HG03521 (cell line): Measurements from ENCODE around the gene LEPROT.

ENCODE experiments used
- ATAC-seq: cut with Tn5 transposase; IDR thresholded peaks from one replicate; pipeline ENCODE4 v1.9.1; 2021; ENCODE audit warnings: mild to moderate bottlenecking, moderate library complexity; ENCODE audit not compliant: unreplicated experiment

LEPROT gene

DNA sequence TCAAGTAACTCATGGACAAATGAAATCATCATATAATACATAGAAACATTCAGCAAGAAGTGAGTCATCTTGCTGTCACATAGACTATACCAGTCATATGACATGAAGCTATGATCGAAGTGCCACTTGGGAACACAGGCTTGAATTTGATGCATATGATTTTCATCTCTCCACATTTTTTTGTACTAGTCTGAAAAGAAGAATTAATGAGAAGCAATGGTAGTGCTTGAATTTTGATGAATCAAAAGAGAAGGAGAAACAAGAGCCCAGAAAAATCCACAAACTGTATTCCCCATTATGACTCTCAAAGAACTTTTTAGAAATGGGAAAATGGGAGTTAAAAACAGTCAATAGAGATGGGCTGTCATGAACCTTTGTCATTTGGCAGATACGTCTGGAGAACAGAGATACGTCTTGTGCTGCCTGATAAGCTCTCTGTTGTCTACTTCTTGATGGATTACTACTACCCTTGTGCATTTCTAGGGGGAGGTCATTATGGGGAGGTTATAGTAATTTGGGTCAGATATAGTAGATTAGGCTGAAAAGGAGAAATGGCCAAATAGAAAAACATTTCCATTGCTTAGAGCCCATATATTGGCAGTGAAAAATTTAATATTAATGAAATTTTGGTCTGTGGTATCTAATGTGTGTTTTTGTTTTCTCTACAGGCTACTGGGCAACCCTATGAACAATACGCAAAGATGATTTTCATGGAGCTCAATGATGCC lies 8.0 kb upstream of the LEPROT start:
- ATAC-seq: no peak

DNA sequence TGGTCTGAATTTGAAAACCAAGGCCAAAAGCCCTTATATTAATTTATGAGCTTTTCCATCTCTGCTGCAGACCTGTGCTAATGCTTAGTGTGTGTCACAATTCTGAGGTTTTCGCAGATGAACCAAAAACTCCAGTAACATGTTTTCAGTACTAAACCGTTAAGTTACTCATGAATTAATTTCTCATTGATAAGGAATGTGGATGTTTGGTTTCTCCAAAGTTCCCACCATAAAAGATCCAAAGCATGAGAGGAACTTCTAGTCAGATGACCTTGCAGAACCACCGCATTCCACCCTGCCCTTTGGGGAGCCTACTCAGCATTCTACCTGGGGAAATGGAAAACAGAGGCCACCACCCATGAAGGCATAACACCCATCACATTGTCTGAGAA lies 7.5 kb upstream of the LEPROT start:
- ATAC-seq: no peak

DNA sequence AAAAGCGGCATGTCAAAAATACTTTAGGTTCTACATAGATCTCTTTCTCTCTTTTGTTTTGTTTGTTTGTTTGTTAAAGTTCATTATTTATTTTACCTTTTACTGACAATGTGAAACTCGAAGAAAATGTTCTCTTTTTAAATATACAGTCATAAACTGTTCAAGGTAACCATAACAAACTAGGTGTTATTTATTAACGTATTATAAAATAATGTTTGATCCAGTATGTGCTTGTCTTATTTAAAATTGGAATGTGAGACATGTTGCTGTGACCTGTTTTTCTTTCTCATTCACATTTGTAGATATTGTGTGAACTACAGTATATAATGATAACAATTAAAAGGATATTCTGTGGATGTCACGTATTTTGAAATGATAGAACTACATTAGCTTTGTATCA lies 5.9 kb upstream of the LEPROT start:
- no peak for ATAC-seq

DNA sequence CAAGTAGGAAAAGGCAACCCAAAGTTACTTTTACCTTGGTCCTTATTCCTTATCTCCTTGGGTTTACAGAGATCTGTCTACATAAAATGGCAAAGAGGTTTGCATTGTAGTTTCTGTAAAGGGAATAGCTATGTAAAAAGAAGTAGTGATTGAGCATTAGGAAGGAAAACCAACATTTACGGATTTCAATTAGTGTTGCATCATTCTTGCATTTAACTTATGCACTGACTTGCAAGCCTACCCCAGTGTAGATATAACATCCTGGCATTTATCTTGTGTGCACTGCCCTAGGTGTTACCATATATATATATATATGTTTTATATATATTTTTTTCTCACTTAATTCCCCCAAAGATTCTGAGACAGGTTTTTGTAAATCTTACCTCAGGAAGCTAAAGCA lies 3.7 kb upstream of the LEPROT start:
- ATAC-seq: no peak

DNA sequence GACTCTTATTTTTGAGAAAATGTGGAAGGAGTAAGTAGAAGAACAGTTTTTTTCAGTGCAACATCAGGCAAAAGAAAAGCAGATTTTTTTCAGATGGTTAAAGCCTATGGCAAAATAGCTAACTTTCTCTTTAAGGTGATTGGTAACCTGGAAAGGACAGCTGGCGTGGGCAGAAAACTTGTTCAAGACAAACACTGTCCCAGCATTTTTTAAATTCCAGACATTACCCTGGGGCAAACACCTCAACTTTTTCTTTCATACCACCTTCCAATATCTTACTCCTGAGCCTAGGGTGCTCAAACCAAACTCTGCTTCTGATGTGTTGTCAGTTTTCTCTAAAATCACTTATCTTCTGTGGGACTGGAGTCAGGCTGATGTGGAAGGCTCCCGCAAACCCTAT lies 2.7 kb upstream of the LEPROT start:
- no peak for ATAC-seq

DNA sequence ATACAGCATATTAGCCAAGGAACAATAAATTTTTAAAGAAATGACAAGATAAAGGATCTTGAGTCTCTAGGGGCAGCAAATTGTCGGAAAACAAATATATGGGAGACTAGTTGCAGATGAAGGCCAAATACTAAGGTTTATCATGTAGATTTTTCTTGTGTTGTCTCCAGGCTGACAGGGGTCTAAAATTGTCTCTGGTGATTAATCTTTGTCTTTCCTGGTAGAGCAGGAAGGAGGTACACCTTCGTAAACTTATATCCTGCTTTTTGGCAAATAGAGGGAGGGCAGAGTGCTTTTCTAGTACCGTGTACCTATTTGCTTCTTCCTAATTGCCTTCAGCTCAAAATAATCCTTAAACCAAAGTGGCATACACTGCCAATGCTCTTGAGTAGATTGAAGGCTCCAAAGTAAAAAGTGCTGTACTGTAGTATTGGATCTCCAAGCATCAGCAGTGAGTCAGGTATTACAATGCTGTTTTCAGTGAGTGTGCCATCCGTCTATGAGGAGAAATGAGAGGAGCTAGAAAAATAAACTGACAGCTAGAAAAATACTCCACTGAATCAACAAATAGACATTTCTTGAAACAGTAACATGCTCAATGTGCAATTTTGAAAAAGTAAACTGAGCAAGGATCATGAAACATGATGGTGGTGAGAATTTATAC lies 1.8 kb upstream of the LEPROT start:
- no peak for ATAC-seq

DNA sequence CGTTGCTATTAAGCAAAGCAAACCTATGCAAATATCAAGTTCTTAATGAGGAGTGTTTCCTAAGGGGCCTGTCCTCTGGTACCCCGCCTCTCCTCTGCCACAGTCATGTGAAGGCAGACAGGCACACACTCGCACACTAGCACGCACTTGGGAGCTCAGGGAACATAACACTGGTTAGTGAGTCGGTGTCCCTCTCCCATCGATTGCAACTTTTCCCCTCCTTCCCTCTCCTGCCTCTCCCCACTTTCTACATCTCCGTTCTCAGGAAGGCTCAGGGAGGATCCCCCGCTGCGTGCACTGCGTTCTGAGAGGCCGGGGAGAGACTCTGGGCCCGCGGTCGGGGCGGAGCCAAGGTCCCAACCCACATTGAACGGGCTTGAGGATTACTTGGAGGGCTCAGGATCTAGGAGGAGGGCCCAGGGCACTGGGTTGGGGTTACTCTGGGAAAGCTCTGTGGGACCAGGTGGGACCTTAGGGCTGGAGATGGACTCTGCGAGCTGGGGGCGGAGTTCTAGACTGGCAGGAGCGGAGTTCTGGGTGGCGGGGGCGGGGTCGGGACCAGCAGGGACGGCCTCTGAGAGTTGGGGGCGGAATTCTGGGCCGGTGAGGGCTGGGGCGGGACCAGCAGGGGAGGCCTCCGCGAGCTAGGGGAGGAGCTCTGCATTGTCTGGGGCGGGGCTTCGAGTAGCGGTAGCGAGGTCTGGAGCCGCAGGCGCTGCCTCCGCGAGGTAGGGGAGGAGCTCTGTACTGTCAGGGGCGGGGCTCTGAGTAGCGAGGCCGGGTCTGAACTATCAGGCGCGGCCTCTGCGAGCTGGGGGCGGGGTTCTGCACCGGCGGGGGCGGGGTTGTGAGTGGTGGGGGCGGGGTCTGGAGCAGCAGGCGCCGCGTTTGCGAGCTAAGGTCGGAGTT lies 533 bp upstream of the LEPROT start:
- peak; percentile 93 for ATAC-seq

DNA sequence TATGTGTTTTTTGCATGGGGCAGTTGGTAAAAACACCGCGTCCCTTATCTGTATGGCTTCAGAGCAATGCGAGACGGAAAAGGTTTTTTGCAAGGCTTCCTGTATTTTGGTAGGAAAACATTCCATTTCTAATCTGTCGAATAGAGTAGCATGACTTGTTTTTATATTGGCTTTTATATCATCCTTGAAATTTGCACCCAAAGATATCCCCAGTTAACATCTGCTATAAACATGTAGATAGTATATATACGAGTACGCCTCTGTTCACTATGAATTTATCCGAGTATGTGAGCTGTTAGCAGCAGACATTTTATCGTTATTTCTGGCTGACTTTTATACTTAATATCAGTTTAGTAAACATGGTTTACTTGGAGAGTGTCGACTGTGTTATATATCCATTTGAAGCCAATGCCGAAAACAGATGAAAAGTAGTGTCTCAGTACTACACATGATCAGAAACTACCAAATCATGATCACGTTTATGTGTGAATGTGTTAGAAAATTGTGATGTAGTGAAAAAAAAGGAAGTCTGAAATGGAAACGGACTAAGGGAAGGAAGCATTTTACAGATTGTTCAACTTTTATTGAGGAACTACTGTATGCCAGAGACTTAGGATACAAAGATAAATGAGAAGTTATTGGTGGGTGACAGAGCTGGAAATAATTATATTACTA lies 1.0 kb downstream of the LEPROT start:
- no peak for ATAC-seq

DNA sequence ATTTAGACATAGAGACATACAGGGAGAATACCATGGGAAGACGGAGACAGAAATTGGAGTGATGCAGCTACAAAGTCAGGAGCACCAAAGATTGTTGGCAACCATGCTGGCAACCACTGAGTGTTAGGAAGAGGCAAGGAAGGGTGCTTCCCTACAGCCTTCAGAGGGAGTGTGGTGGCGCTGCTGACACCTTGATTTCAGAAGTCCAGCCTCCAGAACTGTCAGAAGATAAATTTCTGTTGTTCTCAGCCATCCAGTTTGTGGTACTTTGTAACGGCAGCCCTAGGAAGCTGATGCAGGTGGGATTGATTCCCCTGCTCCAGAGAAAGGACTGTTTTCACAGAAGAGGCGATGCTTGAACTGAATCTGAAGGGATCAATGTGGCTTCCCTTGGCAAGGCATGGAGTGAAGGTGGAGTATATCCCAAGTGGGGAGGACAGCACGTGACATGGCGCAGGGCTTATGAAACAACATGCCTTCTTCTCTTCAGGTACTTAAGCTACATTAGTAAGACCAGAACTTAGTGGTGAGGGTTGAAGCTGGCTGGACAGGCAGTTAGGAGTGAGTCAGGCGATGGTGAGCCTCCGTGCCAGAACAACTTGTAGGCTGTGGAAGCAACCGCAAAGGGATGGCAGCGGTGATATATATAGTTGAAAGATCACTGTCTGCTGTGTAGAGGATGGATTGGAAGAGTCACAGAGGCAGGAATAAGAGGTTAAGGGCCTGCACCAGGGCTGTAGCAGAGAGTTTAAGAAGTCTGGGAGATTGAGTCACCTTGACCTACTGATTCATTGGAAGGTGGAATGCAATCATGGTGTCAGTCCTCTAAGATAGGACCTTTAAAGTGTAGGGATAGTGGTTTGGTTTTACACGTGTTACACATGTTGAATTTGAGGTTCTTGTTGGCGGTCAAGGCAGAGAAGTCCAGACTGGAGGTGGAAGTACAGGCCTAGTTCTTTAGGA lies 2.1 kb downstream of the LEPROT start:
- no peak for ATAC-seq

DNA sequence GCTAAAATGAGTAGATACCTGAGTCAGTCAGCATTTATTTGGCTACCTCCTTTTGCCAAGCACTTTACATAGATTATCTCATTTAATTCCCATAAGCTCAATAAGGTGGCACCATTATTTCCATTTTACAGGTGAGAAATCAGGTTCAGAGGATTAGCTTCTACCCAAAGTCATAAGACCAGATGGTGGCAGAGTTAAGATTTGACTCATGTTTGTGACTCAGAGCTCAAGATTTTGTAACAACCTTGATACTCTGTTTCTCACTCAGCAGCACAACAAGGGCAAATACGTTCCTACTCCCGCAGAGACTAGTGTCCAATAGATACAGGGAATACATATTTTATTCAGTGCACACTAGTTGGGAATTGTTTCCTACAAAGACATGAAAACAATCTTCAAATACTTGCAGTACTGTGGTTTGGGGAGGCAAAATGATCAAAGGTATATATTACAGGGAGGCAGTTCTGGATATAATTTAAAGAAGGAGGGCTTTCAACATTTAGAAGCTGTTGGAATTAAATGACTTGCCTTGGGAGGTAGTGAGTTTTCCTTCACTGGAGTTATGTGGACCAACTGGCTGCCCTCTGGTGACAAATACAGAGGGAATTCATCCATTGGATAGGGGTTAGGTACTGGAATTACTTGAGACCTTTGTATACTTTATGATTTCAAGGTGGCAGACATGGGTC lies 3.6 kb downstream of the LEPROT start:
- ATAC-seq: no peak

DNA sequence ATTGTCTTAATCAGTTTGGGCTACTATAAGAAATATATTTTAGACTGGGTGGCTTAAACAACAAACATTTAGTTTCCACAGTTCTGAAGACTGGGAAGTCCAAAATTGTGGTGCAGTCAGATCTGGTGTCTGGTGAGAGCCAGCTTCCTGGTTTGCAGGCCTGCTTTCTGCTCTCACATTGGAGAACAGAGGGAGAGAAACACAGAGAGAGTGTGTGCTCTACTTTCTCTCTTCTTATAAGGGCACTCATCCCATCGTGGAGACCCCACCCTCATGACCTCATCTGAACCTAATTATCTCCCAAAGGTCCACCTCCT lies 4.1 kb downstream of the LEPROT start:
- no peak for ATAC-seq

DNA sequence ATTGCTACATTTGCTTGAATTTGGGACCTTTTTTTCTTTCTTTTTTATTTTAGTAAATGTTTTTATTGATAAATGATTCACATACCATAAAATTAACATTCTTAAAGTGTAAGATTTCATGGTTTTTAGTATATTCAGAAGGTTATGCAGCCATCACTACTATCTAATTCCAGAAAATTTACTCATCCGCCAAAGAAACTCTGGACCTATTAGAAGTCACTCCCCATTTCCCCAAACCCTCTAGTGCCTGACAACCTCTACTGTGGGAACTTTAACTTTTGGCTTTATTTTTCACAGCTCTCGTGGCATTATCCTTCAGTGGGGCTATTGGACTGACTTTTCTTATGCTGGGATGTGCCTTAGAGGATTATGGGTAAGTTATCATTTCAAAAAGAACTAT lies 4.5 kb downstream of the LEPROT start:
- no peak for ATAC-seq

DNA sequence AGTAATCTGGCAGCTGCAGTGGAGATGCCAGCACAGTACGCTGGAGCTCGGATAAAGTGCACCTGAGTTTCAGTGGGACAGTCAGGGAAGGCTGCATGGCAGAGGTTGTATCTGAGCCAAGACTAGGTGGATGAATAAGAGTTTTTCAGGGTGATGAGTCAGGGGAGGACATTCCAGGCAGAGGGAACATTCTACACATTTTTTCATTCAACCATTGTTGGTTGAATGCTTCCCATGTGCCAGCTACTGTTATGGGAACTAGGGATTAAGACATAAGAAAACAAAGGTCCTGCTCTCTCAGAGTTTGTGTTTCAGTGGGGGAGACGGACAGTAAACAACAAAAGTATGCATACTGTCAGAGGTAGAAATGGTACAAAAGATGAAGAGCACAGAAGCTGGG lies 5.2 kb downstream of the LEPROT start:
- ATAC-seq: no peak

DNA sequence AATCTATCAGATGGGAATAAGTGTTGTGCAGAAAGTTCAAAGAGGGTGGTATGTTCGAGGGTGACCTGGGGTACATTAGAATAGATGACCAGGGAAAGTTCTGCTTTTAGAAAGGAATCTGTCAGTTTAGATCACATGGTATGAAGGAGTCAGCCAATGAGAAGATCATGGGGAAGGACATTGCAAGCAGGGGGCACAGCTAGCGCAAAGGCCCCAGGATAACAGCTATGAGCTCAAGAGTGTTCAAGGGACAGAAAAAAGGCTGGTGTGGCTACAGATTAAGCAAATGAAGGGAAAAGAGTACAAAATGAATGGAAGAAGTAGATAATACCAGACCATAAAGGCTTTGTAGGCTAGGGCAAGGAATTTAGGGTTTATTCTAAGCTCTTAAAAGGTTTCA lies 8.6 kb downstream of the LEPROT start:
- no peak for ATAC-seq

DNA sequence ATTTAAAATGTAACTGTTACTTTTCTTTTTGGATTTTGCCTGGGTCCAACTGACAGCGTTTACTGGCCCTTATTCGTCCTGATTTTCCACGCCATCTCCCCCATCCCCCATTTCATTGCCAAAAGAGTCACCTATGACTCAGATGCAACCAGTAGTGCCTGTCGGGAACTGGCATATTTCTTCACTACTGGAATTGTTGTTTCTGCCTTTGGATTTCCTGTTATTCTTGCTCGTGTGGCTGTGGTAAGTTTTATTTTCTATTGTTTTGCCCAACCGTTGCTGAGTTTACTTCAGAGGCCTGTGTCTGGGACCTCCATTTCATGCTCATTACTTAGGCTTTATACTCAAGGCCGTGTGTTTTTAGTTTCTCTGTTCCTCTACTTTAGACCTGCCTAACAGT lies 9.3 kb downstream of the LEPROT start:
- no peak for ATAC-seq

DNA sequence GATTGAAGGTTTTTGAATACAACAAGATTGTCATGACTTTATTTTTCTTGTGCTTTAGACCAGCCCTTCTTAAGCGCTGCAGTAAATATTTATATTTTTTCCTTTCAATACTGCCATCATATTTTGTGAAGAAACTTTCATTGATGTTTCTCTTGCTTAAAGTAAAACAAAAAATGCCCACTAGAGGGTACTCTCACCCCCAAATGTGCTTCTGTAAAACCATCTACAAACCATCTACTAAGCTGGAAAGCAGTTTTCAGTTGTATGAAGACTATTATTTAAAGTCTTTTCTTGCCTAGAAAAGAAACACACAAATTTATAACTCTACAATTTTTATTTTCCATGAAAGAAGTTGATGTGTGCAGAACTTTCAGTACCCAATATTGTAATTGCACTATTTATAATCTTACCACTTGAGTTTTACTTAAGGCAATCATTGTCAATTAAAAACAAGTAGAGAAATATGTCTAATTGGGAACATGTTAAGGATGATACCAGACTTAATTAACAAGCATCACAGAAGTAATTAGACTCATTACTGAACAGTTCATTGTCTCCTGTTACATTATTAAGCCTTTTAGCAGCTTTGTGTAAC lies 10.7 kb downstream of the LEPROT start:
- ATAC-seq: no peak

DNA sequence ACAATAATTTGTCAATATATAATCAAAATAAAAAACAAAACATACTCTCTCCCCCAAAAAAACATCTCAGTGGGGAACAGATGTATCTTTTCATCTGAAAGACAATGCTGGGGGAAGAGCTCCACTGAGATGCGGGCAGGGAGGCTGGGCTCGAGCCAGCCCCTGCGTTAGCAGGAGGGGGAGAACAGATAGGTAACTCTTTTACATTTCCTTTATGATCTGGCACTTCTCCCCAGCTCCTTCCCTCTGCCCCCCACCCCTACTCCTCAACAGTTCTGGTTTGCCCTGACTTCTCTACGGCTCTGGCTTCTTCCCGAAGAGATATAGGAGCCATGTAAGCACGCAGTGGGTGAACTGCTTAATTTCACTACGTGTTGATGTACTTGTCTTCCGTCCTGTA lies 12.4 kb downstream of the LEPROT start:
- no peak for ATAC-seq

DNA sequence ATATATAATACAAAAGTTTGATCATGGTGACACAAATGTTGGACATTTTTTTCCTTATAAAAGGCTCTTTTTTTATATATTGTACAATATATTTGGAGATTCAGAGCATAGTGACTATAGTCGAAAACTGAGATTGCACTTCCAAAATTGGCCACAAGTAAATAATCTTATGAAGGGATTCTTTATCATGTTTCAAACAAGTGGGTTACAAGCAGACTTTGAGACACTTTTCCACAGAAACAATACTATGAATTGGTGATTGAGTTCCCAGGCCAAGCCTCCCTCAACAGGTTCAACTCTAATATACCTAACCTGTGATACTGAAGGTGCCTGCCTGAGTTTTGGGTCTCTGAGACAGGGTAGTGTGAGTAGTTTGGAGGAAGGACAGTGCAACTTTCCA lies 13.8 kb downstream of the LEPROT start:
- ATAC-seq: no peak

DNA sequence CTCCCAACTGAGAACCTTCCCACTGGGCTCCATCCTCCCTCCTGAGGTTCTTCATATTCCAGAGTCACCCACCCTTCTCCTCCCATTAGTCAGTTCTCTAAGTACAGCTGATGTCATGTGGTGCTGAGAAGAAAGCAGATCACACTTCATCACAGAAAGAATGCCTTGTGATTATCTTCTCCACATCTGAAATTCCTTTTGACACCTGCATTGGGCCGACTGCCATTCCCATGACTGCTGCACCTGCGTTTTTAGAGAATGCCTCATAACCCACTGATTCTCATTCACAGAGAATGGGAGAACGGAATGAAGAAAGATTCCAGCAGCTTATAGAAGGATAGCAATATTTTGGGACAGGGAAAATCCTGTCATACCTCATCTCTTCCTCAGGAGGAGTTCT lies 14.3 kb downstream of the LEPROT start:
- ATAC-seq: no peak
